Measurements from ENCODE around the gene ZNF503.
"Not testable (repeated sequence)": the region's sequence is repeated elsewhere in the genome, so short reads cannot be mapped to it uniquely, and the experiment has no call there.

The ZNF503 gene

DNA sequence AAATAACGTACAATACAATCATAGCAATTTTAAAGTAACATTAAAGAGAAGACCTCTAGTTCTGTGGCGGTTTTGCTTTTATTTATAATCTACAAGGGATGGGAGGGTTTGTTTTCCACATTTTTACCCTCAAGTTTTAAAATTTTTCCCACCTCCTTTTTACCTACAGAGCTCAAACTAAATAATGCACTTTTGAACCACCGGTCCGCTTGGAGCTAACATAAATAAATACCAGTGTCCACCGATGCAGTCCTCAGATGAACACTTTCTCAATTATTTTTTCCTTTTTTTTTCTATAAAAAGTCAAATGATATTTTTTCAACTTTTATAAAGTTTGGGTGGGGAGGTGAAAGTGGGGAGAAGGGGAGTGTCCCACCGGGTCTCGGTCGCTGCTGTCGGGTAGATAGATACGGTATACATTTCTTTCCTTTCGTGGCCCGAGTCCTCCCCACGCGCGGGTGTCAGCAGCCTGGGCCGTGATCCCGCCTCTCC, 3.3 kb downstream of the ZNF503 start:
- H3K4me3 ChIP-seq = peak overlapping the region; percentile 62 to 93 (median 80)
- peak overlapping the region in 19 of 21 experiments; percentile 77 to 96 (median 89) for H3K27ac ChIP-seq

DNA sequence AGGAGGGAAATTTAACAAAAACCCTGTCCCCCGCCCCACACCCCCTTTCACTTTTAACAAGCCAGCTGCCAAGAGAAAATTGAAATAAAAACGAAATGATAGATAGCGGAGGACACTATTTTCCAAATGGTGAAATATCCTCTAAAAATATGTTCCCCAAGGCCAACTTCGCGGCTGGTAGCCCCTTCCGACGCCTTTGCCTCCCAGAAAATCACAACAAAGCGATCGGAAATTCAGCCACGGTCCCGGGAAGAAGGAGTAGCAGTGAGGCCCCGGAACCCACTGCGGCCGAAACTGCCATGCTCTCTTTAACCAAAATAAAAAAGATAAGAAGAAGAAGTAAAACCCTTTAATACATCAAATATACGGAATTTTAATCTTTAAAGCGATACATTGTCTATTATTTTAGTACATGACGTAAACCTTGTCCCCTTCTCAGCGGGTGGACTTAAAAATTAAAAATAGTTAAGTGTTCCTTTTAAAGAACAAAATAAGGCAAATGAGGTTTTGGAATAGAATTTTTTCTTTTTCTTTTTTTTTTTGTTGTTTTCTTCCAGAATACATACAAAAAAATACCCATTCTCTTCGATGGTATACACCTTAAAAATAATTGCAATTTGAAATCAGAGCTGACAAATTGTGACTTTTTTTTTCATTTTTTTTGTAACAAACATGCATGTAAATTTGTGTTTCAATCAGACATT, 3.9 kb downstream of the ZNF503 start:
- peak overlapping the region in 20 of 21 experiments; percentile 70 to 96 (median 84) for H3K27ac ChIP-seq
- H3K4me3 ChIP-seq = peak overlapping the region; percentile 22 to 93 (median 62)

DNA sequence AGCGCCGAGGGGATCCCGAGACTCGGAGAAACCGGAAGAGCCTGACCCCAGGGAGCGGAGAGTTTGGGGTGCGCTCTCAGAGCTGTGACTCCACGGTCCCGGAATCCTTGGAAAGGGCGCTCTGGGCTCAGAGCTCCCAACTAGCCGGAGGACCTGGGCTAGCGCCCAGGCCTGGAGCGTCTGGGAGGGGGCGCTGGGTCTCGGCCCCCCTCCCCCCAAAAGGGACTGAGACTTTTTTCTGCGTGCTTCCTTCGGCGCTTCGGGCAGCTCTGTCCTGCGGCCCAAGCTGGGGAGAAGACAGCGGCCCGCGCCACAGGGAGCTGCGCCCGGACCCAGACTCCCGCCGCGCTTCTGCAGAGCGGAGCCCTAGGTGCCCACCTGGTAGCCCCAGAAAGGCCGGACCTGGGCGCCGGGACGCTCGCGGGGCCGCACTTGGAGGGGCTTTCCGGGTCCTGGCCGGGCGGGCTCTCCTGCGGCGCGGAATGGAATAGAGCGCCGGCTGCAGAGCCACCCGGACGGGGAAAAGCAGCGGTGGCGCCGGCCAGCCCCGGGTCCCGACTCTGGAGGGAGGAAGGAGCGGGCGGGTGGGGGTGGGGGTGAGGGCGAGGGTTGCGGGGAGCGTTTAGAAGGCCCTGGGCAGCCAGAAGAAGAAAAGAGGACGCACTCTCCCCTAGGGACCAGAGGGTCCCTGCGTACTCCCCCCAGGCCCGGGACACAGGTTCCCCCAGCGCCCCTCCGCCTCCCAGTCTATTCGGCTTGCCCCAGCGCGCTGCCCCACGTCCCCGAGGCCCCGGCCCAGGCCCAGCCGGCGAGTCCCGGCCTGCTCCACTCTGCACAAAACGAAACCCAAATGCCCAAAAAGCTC, 4.7 kb downstream of the ZNF503 start:
- Histone ChIP-seq H3K4me3 (peak overlapping the region; percentile 22 to 93 (median 45)), H3K27ac (peak overlapping the region in 20 of 21 experiments; percentile 70 to 96 (median 84))

DNA sequence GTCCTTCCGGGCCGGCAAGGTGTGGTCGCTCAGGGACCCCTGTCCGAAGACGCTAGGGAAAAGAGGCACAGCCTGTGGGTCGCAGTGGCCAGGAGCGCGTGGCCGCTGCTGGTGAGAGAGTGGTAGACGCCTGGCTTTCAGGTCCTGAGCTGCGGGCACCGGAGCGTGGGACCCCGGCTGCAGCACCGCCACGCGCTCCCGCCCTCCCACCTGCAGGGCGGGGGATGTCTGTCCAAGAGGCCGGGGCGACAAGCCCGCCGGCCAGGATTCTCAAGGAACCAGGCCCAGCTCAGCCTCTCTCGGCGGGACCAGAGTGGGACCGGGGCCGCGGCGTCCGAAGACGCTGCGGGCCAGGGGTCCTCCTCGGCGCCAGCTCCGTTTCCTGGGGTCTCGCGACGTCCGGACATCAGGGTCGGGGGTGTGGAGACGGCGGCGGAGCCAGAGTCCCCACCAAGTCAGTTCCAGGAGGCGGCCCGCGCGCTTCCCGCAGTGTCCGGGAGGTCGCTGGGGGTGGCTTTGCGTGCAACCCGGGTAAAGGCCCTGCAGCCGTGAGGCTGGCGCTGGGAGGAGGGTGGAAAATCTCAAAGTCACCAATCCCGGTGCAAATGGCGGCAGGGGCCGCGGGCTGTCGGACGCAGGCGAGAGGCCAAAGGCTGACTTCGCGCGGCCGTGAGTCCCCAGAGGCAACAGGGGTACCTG, 5.5 kb downstream of the ZNF503 start:
- Histone ChIP-seq H3K4me3 (peak overlapping the region; percentile 22 to 93 (median 45)), H3K27ac (peak overlapping the region in 20 of 21 experiments; percentile 70 to 96 (median 84))

DNA sequence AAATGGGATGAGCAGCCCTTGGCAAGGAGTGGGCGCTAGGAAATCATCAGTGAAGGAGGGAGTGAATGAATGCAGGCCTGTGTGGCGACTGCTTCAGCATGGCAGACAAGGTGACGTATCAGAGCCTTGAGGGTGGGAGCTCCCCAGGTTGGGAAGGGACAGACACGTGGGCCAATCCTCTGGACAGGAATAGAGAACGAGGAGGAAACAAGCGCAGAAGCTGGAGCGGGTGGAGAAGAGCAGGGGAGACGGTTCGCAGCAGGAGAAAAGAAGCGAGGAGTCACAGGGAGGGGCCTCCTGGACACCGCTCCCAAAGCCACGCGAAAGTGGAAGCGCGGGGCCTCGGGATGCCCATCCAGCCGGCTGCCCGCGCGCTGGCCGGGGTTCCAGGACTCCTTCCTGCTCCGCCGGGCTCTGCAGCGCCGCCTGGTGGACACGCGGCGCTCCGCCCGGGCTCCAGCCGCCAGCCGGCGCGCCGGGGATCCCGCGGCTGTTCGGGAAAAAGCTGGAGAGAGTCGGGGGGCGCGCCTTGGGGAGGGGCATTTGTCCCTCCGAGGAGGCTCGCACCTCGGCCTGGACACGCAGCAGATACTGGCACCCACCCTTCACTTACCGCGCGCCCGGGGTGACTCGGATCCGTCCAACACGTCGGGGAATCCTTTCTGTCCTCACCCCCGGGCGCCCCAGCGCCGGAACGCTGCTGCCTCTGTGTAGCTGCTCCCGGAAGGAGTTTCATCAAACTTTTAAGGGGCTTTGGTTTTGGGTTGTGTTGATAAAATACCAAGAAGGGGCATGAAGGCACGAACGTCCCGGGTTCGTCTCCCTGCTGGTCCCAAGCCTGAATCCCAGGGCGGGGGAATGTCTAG, 6.3 kb downstream of the ZNF503 start:
- Histone ChIP-seq H3K4me3 (peak overlapping the region; percentile 22 to 93 (median 45)), H3K27ac (peak overlapping the region in 19 of 21 experiments; percentile 18 to 96 (median 84))

DNA sequence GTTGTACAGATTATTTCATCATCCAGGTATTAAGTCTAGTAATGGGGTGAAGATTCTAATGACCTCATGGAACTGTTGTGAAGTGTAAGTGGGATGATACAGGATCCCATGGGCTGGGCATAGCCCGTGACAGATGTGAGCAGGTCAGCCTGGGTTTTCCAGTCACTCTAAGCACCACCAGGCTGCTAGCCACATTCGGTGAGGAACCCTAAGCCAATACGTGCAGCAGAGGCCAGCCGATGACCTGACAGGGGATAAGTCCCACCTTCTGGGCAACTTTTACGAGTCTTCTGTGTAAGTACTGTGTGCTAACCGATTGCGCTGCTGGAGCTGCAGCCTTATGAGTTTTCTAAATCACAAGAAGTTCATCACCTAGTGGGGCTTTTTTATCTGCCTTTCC, 7.3 kb downstream of the ZNF503 start:
- H3K4me3 ChIP-seq = no peak overlapping the region
- no peak overlapping the region for H3K27ac ChIP-seq

DNA sequence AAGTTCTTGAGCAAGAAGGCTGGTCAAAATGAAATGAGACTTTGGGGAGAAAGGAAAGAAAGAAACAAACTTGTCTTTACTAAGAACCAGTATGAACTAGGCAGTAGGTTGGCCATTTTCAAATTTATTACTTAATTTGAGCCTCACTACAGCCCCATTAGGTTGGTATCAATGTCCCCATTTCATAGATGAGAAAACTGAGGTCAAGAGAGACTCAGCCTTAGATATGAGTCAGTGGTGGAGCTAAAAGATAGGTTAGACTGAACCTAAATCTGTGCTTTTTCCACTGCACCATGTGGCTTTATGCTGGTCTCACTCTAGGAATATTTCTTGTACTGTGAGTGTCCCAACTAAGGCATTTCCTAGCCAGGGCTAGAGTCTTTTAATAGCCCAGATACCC, 8.8 kb downstream of the ZNF503 start:
- H3K27ac ChIP-seq = no peak overlapping the region
- no peak overlapping the region for H3K4me3 ChIP-seq

DNA sequence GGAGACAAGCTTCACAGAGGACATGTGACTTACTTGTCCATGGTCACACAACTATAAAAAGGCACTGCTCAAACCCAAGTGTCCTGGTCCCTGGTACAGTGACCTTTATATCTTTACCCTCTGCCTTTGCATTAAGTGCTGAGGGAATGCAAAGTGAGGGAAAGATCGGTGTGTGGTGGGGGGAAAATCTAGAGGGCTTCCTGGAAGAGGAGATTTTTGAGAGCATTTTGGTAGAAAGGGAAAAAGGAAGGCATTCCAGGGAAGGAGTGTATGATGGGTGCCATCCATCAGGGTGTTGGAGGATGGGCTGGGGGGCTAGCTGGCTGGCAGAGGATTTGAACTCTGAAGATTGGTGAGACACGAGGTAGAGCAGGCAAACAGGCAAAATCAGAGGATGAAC, 9.3 kb downstream of the ZNF503 start:
- Histone ChIP-seq H3K27ac (no peak overlapping the region), H3K4me3 (no peak overlapping the region)

DNA sequence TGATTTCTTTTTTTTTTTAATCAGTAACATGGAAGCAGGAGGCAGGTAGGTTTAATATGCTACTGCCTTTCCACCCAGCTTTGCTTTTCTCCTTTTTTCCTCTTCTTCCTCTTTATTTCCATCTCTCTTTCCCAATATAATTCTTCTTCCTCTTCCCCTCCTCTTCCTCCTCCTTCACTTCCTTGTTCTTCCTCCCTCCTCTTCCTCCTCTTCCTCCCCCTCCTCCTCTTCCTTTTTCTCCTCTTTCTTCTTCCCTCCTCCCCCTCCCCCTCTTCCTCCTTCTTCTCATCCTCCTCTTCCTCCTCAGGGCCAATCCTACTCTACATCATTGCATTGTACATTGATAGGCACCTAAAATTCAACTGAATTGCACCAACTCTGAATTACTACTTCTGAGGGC, 11.4 kb downstream of the ZNF503 start:
- Histone ChIP-seq H3K4me3 (no peak overlapping the region), H3K27ac (no peak overlapping the region)

DNA sequence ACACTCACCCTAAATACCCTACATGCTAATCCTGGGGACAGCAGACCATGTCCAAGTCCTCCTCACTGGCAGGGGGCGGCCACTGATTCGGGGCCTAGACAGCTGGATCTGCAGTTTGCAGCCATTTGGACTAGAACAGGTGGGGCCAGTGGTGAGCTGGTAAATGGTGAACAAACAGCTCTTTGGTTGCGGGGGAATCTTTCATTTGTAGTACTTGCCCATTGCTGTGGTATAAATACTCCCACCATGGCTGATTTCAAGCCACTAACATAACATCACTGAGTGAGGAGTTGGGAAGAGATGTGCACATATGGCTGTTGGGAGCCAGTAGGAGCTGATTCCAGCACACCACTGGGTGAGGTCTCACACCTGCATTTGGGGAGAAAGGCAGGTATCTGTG, 13.5 kb downstream of the ZNF503 start:
- H3K27ac ChIP-seq = no peak overlapping the region
- no peak overlapping the region for H3K4me3 ChIP-seq

DNA sequence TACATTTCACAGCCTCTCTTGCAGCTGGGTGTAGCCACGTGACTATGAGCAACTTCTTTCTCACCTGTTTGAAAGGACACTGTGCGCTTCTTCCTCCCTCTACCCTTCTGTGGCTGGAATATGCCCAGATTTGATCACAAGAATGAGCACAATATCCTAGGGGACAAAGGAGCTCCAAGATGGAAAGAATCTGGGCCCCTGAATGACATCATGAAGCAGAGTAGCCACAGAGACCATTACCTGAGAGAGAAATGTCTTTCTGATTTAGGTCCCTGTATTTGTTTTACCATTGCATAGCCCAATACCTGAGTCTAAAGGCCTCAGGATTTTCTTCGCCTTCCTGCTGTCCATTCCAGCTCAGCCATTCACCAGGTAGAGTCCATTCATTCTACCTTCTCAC, 15.4 kb downstream of the ZNF503 start:
- Histone ChIP-seq H3K27ac (no peak overlapping the region), H3K4me3 (no peak overlapping the region)

DNA sequence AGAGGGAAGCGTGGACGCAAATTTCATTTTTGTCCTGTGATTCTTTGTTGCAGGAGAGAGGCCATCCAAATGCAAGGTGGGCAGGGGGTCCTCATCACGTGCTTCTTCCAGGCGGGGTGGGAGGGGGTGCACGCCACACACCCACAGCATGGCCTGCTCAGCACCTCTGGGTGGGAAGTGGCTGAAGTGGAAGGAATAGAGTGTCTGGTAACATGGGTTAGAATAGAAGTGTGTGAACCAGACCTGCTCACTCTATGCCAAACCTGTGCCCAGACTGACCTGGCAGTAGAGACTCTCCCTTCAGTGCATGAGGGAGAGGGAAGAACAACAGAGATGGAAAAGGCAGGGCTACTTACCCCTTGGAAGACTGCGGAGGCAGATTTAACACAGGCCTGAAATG, 21.7 kb downstream of the ZNF503 start:
- Histone ChIP-seq H3K27ac (no peak overlapping the region), H3K4me3 (no peak overlapping the region)

DNA sequence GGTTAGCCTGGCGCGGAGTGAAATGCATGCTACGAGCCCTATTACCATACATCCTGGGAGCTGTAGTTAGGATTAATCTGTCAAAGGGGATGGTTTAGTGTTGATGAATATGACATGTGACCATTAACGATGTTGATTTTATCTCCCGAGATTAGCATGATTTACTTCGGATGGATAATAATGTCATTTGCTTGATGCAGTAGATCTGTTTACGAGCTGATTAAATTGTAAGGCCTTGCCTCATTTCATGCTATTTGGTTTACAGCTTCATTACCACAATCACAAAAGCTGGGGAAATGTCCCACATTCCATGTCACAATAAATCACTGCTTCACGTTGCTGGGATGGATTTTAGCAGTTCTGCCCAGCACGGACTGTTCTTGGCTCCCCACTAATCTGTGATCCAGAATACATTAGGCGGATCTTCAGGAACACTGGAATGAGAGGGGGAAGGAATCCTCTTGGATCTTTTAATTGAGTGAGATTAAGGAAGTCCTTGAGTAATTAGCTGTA, 22.3 kb downstream of the ZNF503 start:
- H3K27ac ChIP-seq = no peak overlapping the region
- no peak overlapping the region for H3K4me3 ChIP-seq

DNA sequence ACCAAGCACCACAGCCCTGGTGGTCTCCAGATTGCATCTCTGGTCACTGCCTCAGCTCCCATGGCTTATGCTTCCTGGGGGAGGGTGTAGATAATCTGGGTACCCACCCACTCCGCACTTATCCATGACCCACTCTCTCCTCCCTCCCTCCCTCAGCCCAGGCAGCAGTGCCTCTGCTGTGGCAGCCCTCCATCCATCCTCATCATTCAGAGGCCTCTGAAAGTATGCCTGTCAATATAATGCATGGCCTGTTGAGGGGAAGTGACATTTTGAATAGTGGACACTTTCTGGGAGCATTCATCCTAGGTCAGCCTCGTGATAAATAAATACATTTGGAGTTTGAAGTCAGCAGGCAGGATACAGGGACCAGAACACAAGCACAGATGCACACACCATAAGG, 23.2 kb downstream of the ZNF503 start:
- H3K27ac ChIP-seq = no peak overlapping the region
- no peak overlapping the region for H3K4me3 ChIP-seq

DNA sequence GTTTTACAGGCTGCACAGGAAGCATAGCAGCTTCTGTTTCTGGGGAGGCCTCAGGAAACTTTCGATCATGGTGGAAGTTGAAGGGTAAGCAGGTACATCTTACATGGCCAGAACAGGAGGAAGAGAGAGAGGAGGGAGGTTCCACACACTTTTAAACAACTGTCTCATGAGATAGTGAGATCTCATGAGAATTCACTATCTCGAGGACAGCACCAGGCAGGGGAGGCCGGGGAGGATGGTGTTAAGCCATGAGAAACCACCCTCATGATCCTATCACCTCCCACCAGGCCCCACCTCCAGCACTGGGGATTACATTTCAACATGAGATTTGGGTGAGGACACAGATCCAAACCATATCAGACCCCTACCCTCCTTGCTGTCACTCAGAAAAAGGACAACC, 23.7 kb downstream of the ZNF503 start:
- Histone ChIP-seq H3K27ac (no peak overlapping the region), H3K4me3 (no peak overlapping the region)

DNA sequence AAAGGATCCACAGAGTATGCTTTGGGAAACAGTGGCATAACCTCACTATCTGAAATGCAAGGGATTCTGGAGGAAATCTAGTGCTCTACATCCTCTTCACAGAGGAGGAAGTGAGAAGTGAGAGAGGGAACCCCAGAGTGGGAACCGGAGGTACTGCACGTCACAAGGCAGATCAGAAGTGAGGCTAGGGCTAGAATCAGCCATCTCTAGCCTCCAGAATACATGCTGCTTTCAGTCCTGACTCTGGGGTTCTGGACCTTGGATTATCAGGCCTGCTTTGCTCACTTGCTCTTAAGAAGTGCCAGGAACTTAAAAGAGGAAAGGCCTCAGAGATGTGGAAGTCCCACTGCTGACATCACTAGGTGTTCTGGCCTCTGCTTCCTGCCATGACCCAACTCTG, 25.7 kb downstream of the ZNF503 start:
- no peak overlapping the region for H3K4me3 ChIP-seq
- no peak overlapping the region for H3K27ac ChIP-seq

DNA sequence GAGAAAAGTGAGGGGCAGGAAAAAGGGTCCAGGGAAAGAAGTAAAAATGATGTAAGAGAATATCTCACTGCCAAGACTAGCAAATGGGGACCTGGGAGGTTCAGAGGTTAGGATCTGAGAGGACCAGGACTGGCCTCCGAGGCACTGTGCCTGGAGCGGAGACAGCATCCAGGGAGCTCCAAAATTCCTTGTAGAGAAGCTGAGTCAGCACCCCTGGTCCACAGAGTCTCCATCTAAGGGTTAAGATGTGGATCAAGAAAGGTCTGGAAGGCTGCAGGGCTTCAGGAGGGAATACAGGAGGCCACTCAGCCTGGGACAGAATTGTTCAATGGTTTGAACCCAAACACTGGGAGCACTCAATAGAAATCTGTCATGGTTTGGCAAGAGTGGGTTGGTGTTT, 30.6 kb downstream of the ZNF503 start:
- Histone ChIP-seq H3K27ac (no peak overlapping the region), H3K4me3 (no peak overlapping the region)

DNA sequence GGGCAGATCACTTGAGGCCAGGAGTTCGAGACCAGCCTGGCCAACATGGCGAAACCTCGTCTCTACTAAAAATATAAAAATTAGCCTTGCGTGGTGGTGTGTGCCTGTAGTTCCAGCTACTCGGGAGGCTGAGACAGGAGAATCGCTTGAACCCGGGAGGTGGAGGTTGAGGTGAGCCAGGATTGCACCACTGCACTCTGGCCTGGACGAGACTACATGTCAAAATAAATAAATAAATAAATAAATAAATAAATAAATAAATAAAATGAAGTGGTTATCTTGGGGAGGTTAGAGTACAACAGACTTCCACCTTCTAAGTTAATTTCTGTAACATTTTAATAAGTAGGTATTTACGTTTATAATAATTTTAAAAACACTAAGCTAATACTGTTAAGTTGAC, 31.7 kb downstream of the ZNF503 start:
- H3K27ac ChIP-seq, H3K4me3 ChIP-seq: not testable (repeated sequence)

DNA sequence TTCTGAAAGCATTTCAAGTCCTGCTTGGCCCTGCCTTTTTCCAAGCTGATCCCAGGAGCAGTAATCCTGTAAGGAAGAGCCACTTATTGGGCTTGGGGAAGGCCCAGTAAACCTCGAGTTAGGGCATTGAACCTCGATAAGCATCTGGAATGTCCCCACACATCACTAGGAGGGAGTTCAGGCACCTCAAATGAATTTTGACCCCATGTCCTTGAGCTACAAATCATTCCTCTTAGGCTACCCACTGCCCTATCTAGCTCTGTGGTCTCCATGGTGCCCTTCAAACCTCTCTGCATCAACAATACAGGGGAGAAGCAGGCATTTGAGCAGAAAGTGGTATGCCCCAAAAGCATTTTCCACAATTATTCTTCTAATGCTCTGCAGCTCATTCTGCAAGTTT, 33.7 kb downstream of the ZNF503 start:
- no peak overlapping the region for H3K27ac ChIP-seq

More for the DNA sequence above, 33.7 kb downstream of the ZNF503 start:
- H3K4me3 ChIP-seq = no peak overlapping the region

Measured in skin epidermis (tissue), 12 donors.